DMS 273 (cell line): ENCODE measurements around the gene RGS6.

Experiments used
- DNase-seq: peaks from one replicate; lab custom pipeline; 2025; ENCODE audit not compliant: unreplicated experiment; lab: John Stamatoyannopoulos, UW

The RGS6 gene

GRCh38 chr14:72070458-72070857, 138.2 kb downstream of the RGS6 start:
- DNase-seq = no peak

- DNase-seq = no peak
Measured at GRCh38 chr14:72075649-72076334, 143.6 kb downstream of the RGS6 start.

GRCh38 chr14:72081137-72081536, 148.9 kb downstream of the RGS6 start:
- no peak for DNase-seq

- no peak for DNase-seq
Measured at GRCh38 chr14:72084935-72085334, 152.7 kb downstream of the RGS6 start.

GRCh38 chr14:72089625-72090024, 157.4 kb downstream of the RGS6 start:
- no peak for DNase-seq

- no peak for DNase-seq
Measured at GRCh38 chr14:72094844-72095582, 162.8 kb downstream of the RGS6 start.

GRCh38 chr14:72097173-72097783, 165.0 kb downstream of the RGS6 start:
- DNase-seq = no peak

- DNase-seq = no peak
Measured at GRCh38 chr14:72098210-72098609, 166.0 kb downstream of the RGS6 start.

- no peak for DNase-seq
Measured at GRCh38 chr14:72099566-72099965, 167.3 kb downstream of the RGS6 start.

GRCh38 chr14:72104011-72104613, 171.9 kb downstream of the RGS6 start:
- DNase-seq = peak; percentile 69

GRCh38 chr14:72111911-72112310, 179.7 kb downstream of the RGS6 start:
- peak; percentile 32 for DNase-seq

- DNase-seq = no peak
Measured at GRCh38 chr14:72118841-72119240, 186.6 kb downstream of the RGS6 start.

- no peak for DNase-seq
Measured at GRCh38 chr14:72120315-72120714, 188.1 kb downstream of the RGS6 start.

- no peak for DNase-seq
Measured at GRCh38 chr14:72123755-72124154, 191.5 kb downstream of the RGS6 start.

- no peak for DNase-seq
Measured at GRCh38 chr14:72124171-72124570, 191.9 kb downstream of the RGS6 start.

GRCh38 chr14:72126091-72126490, 193.9 kb downstream of the RGS6 start:
- DNase-seq = no peak

GRCh38 chr14:72126561-72126960, 194.3 kb downstream of the RGS6 start:
- no peak for DNase-seq

- no peak for DNase-seq
Measured at GRCh38 chr14:72128629-72129028, 196.4 kb downstream of the RGS6 start.

GRCh38 chr14:72129291-72129690, 197.1 kb downstream of the RGS6 start:
- peak; percentile 64 for DNase-seq

- peak; percentile 21 for DNase-seq
Measured at GRCh38 chr14:72141084-72141483, 208.9 kb downstream of the RGS6 start.

GRCh38 chr14:72142328-72142727, 210.1 kb downstream of the RGS6 start:
- DNase-seq = peak; percentile 69

GRCh38 chr14:72146241-72146640, 214.0 kb downstream of the RGS6 start:
- DNase-seq = no peak
